SW480 (cell line): ENCODE measurements around the gene KLF16.

Source experiments
- DNase-seq: peaks from one replicate; pipeline ENCODE4 v3.0.0-alpha.2; 2016; ENCODE audit warnings: low spot score

KLF16 gene

DNA sequence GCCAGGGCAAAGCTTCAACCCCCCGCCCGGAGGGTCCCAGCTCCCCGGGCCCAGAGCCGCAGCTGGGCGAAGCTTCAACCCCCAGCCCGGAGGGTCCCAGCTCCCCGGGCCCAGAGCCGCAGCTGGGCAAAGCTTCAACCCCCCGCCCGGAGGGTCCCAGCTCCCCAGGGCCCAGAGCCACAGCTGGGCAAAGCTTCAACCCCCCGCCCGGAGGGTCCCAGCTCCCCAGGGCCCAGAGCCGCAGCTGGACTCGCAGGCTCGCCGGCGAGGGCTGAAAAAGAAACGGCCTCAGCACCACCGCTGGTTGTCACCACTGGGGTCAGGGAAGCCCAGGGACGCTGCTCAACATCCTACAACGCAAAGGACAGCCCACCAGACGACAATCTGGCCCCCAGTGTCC, 20.3 kb downstream of the KLF16 start:
- no peak for DNase-seq

DNA sequence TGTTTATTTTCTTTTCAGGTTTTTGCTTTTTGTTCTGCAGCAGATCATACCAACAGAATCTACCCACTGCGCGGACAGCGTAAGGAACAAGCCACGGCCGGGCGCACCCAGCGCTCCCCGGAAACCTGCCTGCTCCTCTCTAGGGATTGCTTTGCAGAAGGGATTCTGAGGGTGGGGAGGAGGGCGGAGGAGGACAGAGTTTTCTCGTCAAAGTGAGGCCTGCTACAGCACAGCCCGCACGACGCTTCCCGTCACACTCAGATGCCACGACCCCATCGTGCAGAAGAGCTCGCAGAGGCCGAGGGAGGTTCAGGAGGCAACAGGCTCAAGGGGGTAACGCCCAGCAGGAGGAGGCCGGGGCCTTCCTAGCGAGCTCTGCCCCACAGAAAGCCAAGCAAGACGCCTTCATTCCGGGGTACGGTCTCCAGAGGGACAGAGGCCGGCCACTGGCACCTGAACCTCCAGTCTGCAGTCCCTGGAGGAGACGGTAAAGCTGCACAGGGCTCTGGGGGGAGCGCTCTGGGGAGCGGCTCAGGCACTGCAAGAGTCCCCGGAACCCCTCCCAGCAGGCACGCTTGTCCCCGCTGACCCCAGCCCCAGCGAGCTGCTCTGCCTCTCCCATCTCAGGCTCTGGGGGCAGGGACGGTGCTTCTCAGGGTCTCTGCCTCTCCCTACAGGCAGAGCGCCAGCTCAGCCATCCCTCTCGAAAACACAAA, 22.0 kb downstream of the KLF16 start:
- no peak for DNase-seq

DNA sequence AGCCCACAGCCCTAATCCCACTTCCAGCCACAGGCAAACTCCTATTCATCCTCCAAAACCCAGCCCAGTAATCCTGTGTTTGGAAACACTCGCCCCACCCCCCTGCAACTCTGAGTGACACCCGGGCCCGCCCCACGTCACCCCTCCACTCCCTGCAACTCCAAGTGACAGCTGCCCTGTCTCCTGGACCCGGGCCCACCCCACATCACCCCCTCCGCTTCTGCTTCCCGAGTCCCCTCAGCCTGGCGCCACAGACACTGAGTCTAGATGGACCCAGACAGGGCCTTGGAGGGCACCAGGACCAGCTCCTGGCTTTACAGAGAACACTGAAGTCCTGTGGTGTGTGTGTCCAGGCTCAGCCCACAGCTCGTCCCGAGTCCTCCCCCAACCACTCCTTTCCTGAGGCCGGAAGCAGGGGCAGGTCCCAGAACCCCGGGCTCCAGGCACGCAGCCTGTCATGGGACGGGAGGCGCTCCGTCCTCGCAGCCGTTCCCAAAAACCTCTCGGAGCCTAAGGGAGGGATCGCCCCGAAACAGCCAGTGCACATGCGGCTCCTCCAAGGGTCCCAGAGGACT, 22.8 kb downstream of the KLF16 start:
- DNase-seq, result no peak

DNA sequence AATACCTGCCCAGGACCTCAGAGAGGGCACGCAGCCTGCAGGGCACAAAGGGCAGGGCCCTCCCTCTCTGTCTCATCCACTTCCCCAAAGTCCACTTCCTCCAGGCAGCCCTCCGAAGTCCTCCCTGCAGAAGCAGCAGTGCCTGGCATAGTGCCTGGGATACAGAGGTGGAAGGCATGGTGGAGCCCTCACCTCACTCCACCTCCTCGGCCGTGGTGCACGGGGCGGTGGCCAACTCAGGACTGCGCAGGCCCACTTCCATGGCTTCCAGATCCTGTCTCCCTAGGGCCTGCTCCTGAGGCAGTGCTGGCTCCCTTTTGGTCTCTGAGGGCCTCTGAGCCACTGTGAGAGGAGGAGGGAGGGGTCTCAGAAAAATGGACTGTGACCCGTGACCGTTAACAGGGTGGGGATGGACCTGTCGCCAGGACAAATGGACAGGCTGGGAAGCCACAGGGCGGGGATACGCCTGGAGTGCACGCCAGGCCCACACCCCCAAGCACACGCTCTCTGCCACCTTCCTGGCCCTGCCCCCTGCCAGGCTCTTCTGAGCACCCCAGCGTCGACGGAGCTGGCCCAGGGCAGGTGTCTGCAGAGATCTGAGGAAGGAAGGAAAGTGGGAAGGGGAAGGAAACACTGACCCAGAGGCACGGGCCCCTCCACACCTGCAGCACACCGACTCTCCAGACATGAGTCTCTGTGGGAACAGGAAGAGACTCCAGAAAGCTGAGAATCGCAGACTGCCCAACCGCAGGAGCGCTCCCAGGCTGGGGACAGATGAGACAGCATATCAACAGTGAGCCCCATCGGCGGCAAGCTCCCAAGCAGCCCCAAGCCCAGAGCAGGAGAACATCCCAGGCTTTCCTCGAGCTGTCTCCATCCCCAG, 23.5 kb downstream of the KLF16 start:
- no peak for DNase-seq

DNA sequence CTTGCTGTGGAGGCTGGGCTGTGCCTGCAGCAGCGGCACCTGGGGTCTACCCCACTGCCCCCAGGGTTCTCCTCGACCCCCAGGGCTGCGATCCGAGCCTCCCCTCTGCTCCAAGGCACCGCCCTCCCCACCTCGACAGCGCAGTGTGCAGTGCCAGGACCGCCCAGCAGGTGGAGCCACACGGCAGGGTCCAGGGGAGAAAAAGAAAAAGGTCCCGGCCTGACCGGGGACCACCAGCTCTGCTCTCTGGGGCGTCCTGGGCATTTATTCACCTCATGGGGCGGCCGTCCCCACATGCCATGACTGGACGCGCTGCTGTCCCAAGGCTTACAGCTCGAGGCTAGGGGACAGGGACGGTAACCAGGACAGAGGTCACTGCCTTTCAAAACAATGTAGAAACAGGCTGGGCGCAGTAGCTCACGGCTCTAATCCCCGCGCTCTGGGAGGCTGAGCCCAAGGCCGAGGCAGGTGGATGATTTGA, 25.7 kb downstream of the KLF16 start:
- no peak for DNase-seq

DNA sequence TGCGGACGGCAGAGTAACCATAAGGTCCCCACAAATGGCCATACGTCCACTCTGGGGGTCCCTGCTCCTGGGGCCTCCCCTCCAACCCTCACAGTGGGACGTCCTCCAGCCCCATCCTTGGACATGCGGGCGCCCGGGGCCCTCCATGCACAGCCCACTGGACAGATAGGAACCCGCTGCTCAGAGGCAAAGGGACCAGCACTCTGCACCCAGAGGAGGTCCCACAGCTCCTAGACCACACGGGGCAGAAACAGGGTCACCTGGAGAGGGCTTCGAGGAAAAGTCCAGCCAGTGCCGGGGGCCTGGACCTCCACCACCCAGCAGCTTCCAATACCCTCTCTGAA, 26.2 kb downstream of the KLF16 start:
- DNase-seq, result no peak

DNA sequence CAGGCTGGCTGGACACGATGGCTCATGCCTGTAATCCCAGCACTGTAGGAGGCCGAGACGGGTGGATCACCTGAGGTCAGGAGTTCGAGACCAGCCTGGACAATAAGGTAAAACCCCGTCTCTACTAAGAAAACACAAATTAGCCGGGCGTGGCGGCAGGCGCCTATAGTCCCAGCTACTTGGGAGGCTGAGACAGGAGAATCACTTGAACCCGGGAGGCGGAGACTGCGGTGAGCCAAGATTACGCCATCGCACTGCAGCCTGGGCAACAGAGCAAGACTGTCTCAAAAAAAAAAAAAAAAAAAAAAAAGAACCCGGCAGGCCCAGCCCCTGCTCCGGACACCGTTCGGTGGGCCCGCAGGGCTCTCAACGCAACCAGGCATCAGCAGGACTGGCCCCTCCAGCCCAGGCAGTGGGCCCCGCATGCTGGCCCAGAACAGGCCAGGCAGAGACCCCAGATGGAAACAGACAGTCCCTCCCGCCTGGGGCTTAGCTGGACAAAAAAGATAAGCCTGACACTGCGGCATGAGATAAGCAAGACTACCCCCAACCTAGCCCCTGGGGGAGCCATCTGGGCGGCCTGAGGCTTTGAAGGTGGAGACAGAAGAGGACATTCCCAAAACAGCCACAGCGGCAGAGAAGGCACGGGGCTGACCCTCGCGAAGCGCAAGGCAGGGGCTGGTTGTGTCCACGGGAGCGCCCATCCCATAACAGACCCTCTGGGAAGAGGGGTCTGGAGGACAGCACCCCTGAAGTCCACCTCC, 26.7 kb downstream of the KLF16 start:
- no peak for DNase-seq

DNA sequence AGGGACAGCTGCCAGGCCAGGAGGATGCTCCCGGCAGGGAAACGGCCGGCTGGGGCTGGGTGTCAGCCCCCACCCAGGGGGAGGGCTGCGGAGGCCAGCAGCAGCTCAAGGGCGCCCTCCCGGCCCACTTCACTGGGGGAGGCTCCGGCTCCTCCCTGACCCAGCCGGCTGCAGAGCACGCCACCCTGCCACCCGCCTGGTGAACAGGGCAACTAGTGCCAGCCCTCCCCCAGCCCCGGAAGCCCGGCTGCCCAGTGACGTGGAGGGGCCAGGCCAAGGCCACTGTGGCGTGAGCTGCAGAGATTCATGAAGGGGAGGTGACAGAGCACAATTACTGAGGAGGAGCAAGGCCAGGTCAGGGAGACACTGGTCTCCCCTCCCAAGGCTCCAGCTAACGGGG, 29.8 kb downstream of the KLF16 start:
- DNase-seq, result no peak

DNA sequence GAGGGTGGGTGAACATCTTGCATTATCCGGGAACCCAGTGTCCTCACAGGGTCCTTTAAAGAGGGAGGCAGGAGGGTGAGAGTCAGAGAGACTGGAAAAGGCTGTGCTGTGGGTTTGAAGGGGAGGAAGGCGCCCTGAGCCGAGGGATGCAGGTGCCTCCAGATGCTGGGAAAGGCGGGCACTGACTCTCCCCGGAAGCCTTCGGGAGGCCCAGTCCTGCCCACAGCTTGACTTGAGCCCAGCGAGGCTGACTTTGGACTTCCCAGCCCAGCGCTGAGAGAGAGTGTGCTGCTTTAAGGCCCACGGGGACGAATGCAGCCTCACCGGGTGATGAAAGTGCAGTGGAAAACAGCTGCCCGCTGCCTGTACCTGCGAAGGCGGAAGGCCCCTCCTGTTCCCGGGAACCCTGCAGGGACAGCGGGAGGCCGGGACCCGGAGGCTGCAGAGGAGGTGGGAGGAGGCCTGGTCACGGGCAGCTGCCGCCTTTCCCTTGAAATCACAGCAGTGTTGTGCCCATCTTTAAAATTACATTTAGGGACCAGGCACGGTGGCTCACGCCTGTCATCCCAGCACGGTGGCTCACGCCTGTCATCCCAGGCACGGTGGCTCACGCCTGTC, 31.2 kb downstream of the KLF16 start:
- no peak for DNase-seq

DNA sequence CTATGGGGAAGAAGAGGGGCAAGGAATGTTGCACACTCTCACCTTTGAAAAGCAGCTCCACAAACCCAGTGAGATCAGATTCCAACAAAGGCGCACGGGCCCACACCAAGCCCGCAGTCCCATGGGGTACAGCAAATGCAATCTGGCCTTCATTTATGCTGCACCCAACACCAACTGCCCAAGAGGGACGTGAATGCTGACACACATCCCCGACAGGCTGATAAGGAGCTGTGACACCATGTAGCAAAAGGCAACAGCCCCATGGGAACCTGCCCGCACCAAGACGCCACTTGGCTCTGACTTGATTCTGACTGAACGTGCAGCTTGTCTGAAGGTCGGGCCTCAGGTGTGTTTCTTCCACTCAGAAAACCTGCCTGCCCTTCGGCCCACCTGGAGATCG, 32.4 kb downstream of the KLF16 start:
- no peak for DNase-seq

DNA sequence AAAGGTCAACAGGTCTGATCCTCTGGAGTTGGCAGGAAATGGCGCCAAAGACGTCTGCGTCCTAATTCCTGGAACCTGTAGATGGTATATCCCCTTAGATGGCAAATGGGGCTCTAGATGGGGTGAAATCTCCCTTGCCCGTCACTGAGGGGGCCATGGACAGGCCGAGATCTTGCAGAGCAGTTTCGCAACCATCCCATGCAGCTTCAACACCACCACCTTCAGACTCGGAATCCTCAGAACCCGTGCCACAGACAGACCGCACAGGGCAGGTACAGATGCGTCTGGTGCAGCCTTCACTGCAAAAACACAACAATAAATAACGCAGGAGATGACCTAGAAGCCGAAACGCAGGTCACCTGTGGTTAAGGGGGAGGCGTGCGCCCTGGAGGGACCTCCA, 32.8 kb downstream of the KLF16 start:
- DNase-seq, result no peak

DNA sequence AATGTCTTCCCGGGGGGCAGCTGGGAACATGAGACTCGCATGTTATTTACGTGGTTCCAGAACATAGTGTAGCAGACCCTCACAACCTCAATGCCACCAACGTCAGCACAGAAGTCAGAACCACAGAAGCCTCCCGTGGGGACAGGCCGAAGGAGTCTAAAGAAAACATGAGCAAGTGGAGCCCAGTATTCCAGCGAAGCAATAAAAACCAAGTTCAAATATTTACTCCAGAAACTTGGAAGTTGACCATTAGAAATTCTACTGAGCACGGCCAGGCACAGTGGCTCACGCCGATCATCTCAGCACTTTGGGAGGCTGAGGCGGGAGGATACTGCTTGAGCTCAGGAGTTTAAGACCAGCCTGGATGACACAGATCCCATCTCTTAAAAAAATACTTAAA, 33.4 kb downstream of the KLF16 start:
- no peak for DNase-seq

DNA sequence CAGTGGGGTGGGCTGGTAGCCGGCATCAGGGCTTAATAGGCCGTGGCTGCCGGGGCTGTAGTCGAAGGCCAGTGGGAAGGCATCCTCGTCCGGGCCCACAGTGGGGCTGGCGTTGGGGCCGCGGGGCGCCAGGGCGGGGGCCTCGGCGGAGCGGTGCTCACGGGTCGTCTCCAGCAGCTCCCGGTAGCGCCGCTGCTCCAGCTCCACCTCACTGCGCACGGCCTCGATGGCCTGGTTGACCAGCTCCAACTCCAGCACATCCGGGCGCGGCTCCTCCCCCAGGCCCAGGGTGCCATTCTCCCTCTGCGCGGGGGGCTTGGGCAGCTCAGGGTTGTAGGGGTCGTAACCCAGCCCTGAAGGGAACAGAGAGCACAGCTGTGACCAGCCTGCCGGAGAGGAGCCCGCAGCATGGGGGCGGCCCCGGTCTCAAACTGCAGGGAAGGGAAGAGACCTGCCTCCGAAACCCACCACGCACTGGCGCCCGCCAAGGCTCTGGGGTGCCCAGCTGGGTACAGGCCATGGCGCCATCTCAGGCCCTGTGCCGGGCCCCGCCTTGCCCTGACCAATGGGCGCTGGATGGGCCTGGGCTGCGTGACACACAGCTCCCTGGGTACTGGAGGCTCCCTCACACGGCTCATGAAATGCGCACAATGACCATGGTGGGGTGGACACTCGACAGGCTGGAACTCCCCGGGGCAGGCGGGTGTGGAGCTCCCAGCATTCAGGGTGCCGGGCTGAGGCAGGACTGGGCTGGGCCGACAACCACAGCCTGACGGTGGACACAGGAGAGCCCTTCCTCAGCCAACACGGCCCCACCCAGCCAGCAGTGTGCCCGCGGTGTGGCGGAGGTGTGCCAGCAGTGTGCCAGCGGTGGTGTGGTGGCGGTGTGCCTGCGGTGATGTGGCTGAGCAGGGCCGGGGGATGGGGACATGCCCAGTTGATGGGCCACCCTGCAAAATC, 34.8 kb downstream of the KLF16 start:
- no peak for DNase-seq

DNA sequence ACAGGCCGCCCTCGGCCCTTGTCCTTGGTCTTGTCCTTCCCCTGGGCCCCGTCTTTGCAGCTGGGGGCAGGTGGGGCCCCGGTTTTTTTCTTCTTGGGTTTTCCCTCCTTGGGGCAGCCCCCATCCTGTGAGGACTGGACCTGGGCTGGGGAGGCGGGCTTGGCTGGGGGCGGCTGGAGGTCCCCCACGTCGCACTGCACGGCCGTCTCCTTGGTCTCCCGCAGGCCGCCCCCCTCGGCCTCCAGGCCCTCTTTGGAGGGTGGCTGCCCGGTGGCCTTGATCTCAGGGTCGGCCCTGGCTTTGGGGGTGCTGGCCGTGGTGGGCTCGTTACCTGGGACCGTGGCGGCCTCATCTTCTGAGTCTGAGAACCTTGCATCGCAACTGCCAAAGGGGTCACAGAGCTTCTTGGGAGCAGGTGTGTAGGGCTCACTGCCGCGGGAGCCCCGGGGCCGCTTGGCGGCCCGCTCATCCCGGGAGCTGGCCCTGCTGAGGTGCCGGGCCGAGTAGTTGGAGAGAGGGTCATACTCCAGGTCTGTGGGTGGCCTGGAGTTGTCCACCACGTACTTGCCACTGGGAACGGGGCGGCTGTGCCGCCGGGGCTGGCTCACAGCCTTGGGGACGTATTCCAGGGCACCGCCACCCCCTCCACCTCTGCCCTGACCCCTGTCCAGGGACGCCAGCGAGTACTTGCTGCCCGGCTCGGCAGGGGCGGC, 35.7 kb downstream of the KLF16 start:
- DNase-seq, result no peak

DNA sequence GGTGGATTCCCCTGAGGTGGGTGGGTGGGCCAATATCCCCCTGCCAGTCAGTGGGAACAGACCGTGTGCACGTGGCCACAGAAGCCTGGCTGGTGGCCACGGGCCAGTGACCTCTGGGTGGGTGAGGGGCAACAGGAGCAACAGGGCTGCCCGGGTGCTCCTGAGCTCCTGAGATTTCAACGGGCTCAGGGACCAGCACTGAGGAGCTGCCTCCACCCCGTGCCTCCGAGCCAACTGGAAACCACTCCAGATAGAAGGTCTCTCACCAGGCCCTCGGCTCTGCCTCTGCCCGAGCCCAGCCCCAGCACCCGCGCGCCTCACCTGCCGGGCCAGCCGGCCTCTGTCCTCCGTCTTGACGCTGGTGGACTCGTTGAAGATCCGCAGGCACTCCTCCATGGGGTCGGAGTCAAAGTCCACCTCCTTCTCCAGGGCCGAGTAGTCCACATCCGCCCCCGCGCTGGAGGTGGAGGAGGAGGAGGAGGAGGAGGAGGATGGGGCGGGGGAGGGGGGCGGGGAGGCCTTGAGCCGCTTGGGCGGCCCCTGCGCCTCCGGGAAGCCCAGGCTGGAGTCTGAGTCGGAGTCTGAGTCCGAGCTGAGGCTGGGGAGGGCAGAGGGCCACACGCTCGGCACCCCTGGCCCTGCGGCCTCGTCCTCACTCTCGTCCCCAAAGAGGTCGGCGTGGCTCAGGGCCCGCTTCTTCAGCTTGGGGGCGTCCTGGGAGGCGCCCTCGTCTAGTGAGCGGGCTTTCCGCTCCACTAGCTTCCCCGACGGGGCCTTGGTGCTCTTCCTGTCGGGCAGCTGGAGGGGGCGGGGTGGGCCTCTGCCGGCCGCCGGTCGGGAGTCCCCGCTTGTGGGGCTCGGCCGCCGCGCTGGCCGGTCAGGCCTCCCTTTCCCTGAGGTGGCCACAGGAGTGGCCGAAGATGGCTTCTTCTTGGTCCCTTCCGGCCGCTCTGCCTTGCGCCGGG, 36.5 kb downstream of the KLF16 start:
- no peak for DNase-seq

DNA sequence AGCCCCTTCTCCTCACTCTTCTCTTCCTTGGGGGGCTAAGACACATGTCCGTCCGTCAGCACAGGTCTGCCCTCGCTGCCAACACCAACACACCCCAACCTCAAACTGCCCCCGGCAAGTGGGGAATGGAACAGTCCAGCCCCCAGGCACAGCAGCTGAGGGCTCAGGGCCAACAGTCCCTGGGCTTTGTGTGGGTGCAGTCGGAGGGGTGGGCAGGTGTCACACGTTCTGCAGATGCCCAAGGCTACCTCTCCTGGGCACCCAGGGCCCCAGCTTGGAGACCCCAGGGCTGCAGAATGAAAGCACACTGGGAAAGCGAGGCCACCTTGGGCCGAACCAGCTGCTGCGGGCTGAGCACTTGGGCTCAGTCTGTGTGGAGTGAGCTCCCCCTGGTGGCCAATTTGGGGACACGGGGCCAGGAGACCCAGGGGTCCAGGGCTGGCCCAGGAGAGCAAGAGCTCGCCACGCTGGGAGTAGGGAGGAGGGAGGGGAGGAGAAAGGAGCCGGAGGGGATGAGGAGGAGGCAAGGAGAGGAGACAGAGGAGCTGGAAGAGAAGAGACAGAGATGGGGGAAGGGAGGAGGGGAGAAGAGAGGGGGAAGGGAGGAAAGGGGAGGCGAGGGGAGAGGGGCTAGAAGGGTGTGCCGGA, 37.3 kb downstream of the KLF16 start:
- DNase-seq, result no peak

DNA sequence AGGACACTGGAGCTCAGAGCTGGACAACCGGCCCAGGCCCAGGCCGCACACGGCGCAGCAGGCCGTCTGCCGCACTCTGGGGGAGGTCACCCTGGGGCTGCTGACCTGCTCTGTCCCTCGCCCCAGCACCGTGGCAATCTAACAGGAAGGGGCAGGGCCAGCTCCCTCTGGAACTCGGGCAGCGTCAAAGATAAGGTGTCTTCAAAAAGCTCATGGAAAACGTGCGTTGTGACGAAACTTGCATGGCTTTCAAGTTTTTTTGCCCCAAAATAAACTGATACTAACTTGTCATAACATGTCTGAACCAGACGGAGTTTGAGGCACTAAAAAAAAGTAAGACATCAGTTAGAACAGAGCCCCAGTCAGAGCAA, 39.1 kb downstream of the KLF16 start:
- DNase-seq, result no peak

DNA sequence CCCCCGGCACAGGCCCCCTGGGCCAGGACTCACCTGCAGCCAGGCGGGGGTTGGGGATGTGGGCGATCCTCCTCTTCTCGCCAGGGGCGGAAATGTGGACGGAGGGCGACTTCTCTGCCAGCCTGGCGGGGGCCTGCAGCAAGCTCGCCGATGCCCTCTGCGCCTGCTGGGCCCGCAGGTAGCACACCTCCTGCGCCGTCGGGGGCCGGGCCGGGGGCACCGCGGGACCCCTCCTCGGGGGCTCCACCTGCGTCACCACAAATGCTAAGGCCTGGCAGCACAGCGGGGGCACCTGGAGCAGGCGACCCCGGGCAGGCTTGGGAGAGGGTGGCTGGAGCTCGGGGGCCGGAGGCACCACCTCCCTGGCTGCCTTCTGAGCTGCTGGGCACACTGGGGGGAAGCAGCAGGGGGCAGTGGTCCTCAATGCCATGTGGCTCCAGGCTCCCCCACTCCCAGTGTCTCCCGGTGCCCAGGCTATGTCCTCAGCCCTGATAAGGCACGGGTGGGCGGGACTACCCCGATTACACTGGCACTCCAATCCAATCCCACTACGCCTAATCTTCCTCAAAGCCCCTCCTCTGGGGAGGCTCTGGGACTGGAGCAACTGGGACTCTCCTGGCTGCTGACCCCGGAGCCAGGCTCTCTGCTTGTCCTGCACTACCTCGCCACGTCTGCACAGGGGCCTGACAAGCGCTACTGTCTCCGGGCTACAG, 39.7 kb downstream of the KLF16 start:
- DNase-seq, result no peak
